NT2/D1 (cell line): ENCODE data around the gene CYSRT1.

Source experiments
- SUZ12 ChIP-seq: IDR thresholded peaks from 2 replicates; pipeline ENCODE4 v1.6.1; 2011; ENCODE audit not compliant: insufficient read length, insufficient read depth; ENCODE audit errors: extremely low read depth
- YY1 ChIP-seq: IDR thresholded peaks from 2 replicates; pipeline ENCODE4 v1.6.1; 2011; ENCODE audit not compliant: insufficient read length, insufficient read depth

- TF ChIP-seq YY1 (no peak), SUZ12 (no peak)
Observed at GRCh38 chr9:137212520-137212919, 12.5 kb upstream of the CYSRT1 start.
